Chondrocyte (in vitro differentiated cells): ENCODE measurements around the gene TMEM47. TPM values are rescaled to one million over a fixed set of nuclear protein-coding genes. Genes with fewer than 3 reads are reported as not detected.

Experiments
- DNase-seq: peaks from one replicate; pipeline ENCODE4 v3.0.0; 2021; ENCODE audit warnings: mixed read lengths, low spot score
- H3K27ac Mint-ChIP-seq: one replicate; pipeline ENCODE4 v1.8.0; 2021; ENCODE audit warnings: mild to moderate bottlenecking, moderate library complexity, mixed read lengths; ENCODE audit not compliant: unreplicated experiment
- H3K27me3 Mint-ChIP-seq: 2 replicates; pipeline ENCODE4 v1.8.0; 2021; ENCODE audit warnings: low read depth, mixed read lengths
- H3K36me3 Mint-ChIP-seq: 2 replicates; pipeline ENCODE4 v1.8.0; 2021; ENCODE audit warnings: low read depth, mixed read lengths
- H3K4me1 Mint-ChIP-seq: 2 replicates; pipeline ENCODE4 v1.8.0; 2021; ENCODE audit warnings: low read depth, mild to moderate bottlenecking, mixed read lengths
- H3K4me3 Mint-ChIP-seq: one replicate; pipeline ENCODE4 v1.8.0; 2021; ENCODE audit warnings: mild to moderate bottlenecking, moderate library complexity, mixed read lengths; ENCODE audit not compliant: unreplicated experiment
- H3K9me3 Mint-ChIP-seq: 2 replicates; pipeline ENCODE4 v1.8.0; 2021; ENCODE audit warnings: low read depth, mixed read lengths
- long read RNA-seq: library from polyadenylated mRNA; stranded (forward); transcript quantifications from one replicate; pipeline ENCODE4 v2.0.0, GENCODE V29; 2021
- total RNA-seq: library from RNA; stranded (reverse); gene quantifications from 3 replicates; pipeline ENCODE4 v1.2.1, GENCODE V29; 2021
- TF ChIP-seq, protein P1 (sequence below): fragments of 200-600 bp; sonication (generic); IDR thresholded peaks from 2 replicates; pipeline ENCODE4 v1.5.0; 2021; ENCODE audit warnings: antibody characterized with exemption, mild to moderate bottlenecking, moderate library complexity

The TMEM47 gene
- total RNA-seq = 63.7 to 65.6 TPM (median 64.1 TPM) in 3 replicates
- long read RNA-seq, full-length matches to known transcripts = 300 of 312 reads
- long read RNA-seq, partial matches to known transcripts = 0 of 312 reads
- long read RNA-seq, other reads (novel, unspliced or antisense) = 12 of 312 reads

DNA sequence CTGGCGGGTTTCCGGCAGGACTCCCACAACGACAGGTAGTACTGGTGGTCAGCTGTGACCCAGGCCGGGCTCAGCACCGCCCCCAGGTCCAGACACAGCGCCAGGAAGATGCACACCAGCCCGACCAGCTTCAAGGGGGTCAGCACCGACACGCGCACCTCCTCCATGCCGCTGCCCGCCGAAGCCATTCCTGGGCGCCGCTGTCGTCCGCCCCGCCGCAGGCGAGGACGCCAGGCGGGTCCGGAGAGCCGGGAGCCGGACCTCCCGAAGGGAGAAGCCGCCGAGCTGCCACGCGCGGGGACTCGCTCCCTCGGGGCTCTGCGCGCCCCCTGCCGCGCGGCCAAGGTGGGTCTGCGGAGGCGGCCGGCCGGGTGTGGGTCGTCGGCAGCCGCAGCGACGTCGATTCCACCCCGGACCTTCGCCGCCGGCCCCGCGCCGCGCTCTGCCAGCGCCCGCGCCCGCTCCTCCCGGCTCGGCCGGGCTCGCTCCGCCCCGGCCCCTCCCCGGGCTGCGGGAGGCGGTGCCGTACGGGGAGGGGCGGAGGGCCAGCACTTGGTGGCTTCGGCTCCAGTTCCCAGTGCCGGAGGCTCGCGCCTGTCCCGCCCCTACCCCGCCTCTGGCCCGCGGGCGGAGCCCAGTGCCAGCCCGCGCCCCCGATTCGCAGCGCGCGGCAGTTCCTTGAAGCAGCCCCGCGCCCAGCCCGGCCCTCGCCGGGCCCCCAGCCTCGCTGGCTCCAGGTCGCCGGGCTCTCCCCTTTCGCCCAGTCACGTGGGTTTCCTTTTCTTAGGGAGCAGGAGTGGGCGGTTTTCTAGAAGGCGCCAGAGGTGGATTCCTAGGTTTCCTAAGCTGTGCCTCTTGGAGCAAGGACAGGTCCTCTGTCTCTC, at the start of gene TMEM47:
Gene TMEM47 (minus strand): TSS at position 444 of the 884 bp plus-strand sequence. CDS start 256 bp downstream, at position 188.
- Mint-ChIP-seq H3K36me3 (no peaks in the 10 kb centered on the region), H3K4me1 (peaks cover 38% of the 10 kb centered on the region), H3K27me3 (peaks cover 13% of the 10 kb centered on the region)

DNA sequence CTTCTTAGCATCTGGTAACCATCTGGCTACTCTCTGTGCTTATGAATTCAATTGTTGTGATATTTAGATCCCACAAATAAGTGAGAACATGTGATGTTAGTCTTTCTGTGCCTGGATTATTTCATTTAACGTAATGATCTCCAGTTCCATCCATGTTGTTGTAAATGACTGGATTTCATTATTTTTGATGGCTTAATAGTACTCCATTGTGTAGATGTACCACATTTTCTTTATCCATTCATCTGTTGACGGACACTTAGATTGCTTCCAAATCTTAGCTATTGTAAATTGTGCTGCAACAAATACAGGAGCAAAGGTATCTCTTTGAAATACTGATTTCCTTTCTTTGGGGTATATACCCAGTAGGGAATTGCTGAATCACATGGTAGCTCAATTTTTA, 30.0 kb upstream of the TMEM47 start:
- Mint-ChIP-seq H3K4me3 (no peak overlapping the region), H3K9me3 (peaks cover 60% of the 10 kb centered on the region), H3K27me3 (peaks cover 7% of the 10 kb centered on the region), H3K27ac (no peak overlapping the region), H3K36me3 (peaks cover 3% of the 10 kb centered on the region), H3K4me1 (no peaks in the 10 kb centered on the region)
- TF ChIP-seq, protein P1, sequence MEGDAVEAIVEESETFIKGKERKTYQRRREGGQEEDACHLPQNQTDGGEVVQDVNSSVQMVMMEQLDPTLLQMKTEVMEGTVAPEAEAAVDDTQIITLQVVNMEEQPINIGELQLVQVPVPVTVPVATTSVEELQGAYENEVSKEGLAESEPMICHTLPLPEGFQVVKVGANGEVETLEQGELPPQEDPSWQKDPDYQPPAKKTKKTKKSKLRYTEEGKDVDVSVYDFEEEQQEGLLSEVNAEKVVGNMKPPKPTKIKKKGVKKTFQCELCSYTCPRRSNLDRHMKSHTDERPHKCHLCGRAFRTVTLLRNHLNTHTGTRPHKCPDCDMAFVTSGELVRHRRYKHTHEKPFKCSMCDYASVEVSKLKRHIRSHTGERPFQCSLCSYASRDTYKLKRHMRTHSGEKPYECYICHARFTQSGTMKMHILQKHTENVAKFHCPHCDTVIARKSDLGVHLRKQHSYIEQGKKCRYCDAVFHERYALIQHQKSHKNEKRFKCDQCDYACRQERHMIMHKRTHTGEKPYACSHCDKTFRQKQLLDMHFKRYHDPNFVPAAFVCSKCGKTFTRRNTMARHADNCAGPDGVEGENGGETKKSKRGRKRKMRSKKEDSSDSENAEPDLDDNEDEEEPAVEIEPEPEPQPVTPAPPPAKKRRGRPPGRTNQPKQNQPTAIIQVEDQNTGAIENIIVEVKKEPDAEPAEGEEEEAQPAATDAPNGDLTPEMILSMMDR = no peak
- DNase-seq = no peak

More for the DNA sequence above, at the start of gene TMEM47:
- no peaks in the 10 kb centered on the region for H3K9me3 Mint-ChIP-seq
- peak within 1 kb of the TSS; percentile 81 for H3K4me3 Mint-ChIP-seq
- DNase-seq = peak; percentile 93
- TF ChIP-seq, protein P1 = no peak
- peak within 1 kb of the TSS; percentile 83 for H3K27ac Mint-ChIP-seq

DNA sequence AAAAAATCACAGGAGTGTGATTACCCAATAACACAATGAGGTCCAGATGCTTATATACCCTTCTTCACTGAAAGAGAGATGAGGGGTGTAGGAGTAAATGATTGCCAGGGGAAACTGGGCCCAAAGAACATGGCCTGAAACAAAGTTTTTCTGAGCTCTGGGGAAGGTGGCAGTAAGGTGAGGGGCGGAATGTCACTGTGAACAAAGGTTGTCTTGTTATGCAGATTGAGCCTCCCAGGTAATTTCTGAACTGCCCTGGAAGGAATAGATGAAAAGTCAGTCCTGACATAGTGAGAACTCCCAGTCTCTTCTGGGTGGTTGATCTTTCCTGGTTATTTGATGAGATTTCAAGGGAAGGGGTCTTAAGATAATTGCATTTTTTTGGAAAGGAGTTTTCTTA, 2.5 kb upstream of the TMEM47 start:
- peaks cover 16% of the 10 kb centered on the region for H3K27me3 Mint-ChIP-seq
- H3K4me3 Mint-ChIP-seq = no peak overlapping the region
- H3K9me3 Mint-ChIP-seq = no peaks in the 10 kb centered on the region
- TF ChIP-seq, protein P1 = no peak
- DNase-seq = no peak
- H3K36me3 Mint-ChIP-seq = no peaks in the 10 kb centered on the region
- peaks cover 21% of the 10 kb centered on the region for H3K4me1 Mint-ChIP-seq
- H3K27ac Mint-ChIP-seq = no peak overlapping the region

DNA sequence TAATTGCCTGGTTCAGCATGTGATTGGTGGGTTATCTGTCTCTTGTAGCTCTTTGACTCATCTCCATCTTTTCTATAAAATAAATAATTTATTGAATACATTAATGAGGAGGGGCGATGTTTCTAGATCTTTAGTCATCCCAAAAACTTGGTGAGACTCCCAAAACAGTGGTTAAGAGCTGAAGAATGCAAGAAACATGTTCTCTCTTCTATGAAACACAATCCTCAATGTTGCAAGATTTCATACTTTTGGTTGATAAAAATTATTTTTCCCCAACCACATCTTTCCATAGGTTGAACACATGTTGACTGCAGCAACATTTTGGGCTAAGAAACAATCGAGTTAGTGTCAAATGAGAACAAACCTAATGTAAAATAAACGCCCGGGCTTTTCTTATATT, 1.2 kb upstream of the TMEM47 start:
- TF ChIP-seq, protein P1 = no peak
- H3K27me3 Mint-ChIP-seq = peaks cover 16% of the 10 kb centered on the region
- H3K36me3 Mint-ChIP-seq = no peaks in the 10 kb centered on the region
- H3K4me1 Mint-ChIP-seq = peaks cover 27% of the 10 kb centered on the region
- DNase-seq = no peak
- H3K4me3 Mint-ChIP-seq = no peak overlapping the region
- no peaks in the 10 kb centered on the region for H3K9me3 Mint-ChIP-seq
- no peak overlapping the region for H3K27ac Mint-ChIP-seq

DNA sequence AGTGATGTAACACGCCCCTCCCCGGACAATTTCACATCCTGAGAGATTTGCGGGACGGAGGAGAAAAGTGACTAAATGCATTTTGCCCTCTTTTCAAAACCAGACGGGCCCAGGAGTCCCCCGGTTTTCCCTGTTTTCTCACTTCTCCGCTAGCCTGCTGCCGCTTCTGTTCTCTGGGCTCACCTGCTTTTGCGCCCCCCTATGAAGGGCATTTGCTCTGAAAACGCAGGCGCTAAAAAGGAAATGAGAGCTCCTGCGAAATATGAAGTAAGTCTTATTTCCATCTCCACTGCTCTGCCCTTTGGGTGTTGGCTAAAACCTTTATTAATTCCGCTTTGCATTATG, 613 bp upstream of the TMEM47 start:
- H3K27me3 Mint-ChIP-seq = peaks cover 14% of the 10 kb centered on the region
- DNase-seq = no peak
- H3K4me1 Mint-ChIP-seq = peaks cover 32% of the 10 kb centered on the region
- H3K4me3 Mint-ChIP-seq = peak overlapping the region; percentile 65
- TF ChIP-seq, protein P1 = no peak
- H3K36me3 Mint-ChIP-seq = no peaks in the 10 kb centered on the region
- no peak overlapping the region for H3K27ac Mint-ChIP-seq
- H3K9me3 Mint-ChIP-seq = no peaks in the 10 kb centered on the region
